OCI-LY3 (cell line): Measurements from ENCODE around the gene PTPRN2.

Experiments used
- H2AFZ ChIP-seq: fragments of 200-600, 300-600 bp; shearing (Covaris generic); 2 replicates; pipeline ENCODE4 v1.6.0; 2014; ENCODE audit warnings: antibody characterized with exemption, low read depth, low read length
- H3K27ac ChIP-seq: fragments of 200-600, 300-600 bp; sonication (generic); 2 replicates; pipeline ENCODE4 v1.5.1; 2014; ENCODE audit warnings: mild to moderate bottlenecking, low read length, moderate library complexity, mixed read lengths
- H3K27me3 ChIP-seq: fragments of 200-600, 300-600 bp; sonication (generic); 2 replicates; pipeline ENCODE4 v1.6.1; 2014; ENCODE audit warnings: low read depth, low read length, mixed read lengths
- H3K36me3 ChIP-seq: fragments of 200-600, 300-600 bp; sonication (generic); replicated peaks from 2 replicates; pipeline ENCODE3; 2014; ENCODE audit warnings: low read depth, low read length, mixed read lengths
- H3K4me1 ChIP-seq: fragments of 300-600, 200-600 bp; sonication (generic); 2 replicates; pipeline ENCODE4 v1.6.1; 2014; ENCODE audit warnings: low read length, mixed read lengths
- H3K4me2 ChIP-seq: fragments of 200-600, 300-600 bp; sonication (generic); 2 replicates; pipeline ENCODE4 v1.6.1; 2014; ENCODE audit warnings: low read length, mixed read lengths
- H3K4me3 ChIP-seq: fragments of 300-600, 200-600 bp; sonication (generic); 2 replicates; pipeline ENCODE4 v1.5.1; 2014; ENCODE audit warnings: antibody characterized with exemption, mild to moderate bottlenecking, low read length, moderate library complexity
- H3K79me2 ChIP-seq: fragments of 300-600, 200-600 bp; shearing (Covaris generic); 2 replicates; pipeline ENCODE4 v1.6.1; 2014; ENCODE audit warnings: mild to moderate bottlenecking, low read length, mixed read lengths
- H3K9ac ChIP-seq: fragments of 300-600, 200-600 bp; shearing (Covaris generic); 2 replicates; pipeline ENCODE4 v1.6.0; 2014; ENCODE audit warnings: mild to moderate bottlenecking, low read length, moderate library complexity
- H3K9me3 ChIP-seq: fragments of 200-600, 300-600 bp; shearing (Covaris generic); 2 replicates; pipeline ENCODE4 v1.6.1; 2014; ENCODE audit warnings: low read length, mixed read lengths; ENCODE audit not compliant: insufficient read depth
- H4K20me1 ChIP-seq: fragments of 200-600, 300-600 bp; sonication (generic); 2 replicates; pipeline ENCODE4 v1.6.1; 2016; ENCODE audit warnings: low read length, mixed read lengths; ENCODE audit not compliant: insufficient read depth
- EZH2phosphoT487 ChIP-seq: fragments of 200-600 bp; shearing (Covaris generic); IDR thresholded peaks from 2 replicates; pipeline ENCODE4 v1.6.1; 2018; ENCODE audit warnings: antibody characterized with exemption, mixed run types, low read depth
- TF ChIP-seq, protein P1 (sequence below): fragments of 200-600, 300-600 bp; sonication (generic); IDR thresholded peaks from 2 replicates; pipeline ENCODE4 v1.5.1; 2014; ENCODE audit warnings: antibody characterized with exemption, low read length, low read depth

Gene PTPRN2

GRCh38 chr7:157496416-157497275 lies 1091.0 kb downstream of the PTPRN2 start:
- Histone ChIP-seq H3K4me3 (no peak overlapping the region), H3K27ac (no peak overlapping the region), H3K4me2 (no peak overlapping the region), H2AFZ (no peak overlapping the region), H4K20me1 (no peaks in the 10 kb centered on the region), H3K9me3 (peaks cover 5% of the 10 kb centered on the region; the same call in 1 of the 2 replicates), H3K9ac (no peak overlapping the region), H3K36me3 (no peaks in the 10 kb centered on the region), H3K27me3 (peaks cover 18% of the 10 kb centered on the region; the same call in 1 of the 2 replicates), H3K4me1 (peaks cover 19% of the 10 kb centered on the region), H3K79me2 (no peaks in the 10 kb centered on the region)
- TF ChIP-seq EZH2phosphoT487 = no peak

DNA sequence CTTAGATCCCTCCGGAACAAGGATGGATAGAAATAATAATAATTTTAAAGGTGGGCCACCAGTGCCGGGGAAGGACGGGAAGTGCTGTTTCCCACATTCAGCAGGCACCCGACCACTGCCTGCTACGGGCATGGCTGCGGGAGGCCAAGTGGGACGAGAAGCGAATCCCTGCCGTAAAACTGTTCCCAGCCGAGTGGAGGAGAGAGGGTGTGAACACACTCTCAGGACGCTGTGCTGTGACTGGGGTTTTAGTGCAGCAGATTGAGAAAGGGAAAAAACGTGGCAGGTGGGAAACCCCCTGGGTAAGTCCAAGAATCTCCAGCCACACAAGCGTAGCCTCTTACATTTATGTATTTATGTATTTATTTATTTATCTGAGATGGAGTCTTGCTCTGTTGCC lies 1092.0 kb downstream of the PTPRN2 start:
- Histone ChIP-seq H3K4me3 (peak overlapping the region; percentile 56), H2AFZ (no peak overlapping the region), H3K4me2 (peak overlapping the region; percentile 76), H4K20me1 (no peaks in the 10 kb centered on the region), H3K36me3 (no peaks in the 10 kb centered on the region), H3K9ac (peak overlapping the region; percentile 24; the same call in 1 of the 2 replicates), H3K27me3 (peaks cover 21% of the 10 kb centered on the region; the same call in 1 of the 2 replicates), H3K9me3 (peaks cover 12% of the 10 kb centered on the region; the same call in 1 of the 2 replicates), H3K79me2 (no peaks in the 10 kb centered on the region), H3K4me1 (peaks cover 23% of the 10 kb centered on the region), H3K27ac (no peak overlapping the region)
- TF ChIP-seq, protein P1, sequence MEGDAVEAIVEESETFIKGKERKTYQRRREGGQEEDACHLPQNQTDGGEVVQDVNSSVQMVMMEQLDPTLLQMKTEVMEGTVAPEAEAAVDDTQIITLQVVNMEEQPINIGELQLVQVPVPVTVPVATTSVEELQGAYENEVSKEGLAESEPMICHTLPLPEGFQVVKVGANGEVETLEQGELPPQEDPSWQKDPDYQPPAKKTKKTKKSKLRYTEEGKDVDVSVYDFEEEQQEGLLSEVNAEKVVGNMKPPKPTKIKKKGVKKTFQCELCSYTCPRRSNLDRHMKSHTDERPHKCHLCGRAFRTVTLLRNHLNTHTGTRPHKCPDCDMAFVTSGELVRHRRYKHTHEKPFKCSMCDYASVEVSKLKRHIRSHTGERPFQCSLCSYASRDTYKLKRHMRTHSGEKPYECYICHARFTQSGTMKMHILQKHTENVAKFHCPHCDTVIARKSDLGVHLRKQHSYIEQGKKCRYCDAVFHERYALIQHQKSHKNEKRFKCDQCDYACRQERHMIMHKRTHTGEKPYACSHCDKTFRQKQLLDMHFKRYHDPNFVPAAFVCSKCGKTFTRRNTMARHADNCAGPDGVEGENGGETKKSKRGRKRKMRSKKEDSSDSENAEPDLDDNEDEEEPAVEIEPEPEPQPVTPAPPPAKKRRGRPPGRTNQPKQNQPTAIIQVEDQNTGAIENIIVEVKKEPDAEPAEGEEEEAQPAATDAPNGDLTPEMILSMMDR = no peak
- TF ChIP-seq EZH2phosphoT487 = no peak

DNA sequence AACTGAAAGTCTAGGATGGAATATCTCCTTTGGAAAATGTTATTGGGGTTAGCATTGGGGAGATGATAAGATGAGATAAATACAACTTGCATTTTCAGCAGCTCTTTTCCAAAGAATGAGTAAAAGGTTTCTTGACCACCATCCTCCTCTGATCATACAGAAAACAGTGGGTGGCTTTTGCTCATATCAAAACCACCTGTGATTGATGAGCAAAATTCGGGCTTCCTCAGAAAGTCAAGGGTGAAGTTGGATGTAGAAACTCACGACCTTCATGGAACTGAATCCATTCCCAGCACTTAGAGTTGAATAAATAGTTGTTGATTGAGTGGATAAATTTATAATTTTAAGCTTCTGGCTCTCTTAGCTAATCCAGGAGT lies 1092.5 kb downstream of the PTPRN2 start:
- peaks cover 27% of the 10 kb centered on the region for H3K4me1 ChIP-seq
- peaks cover 12% of the 10 kb centered on the region; the same call in 1 of the 2 replicates for H3K9me3 ChIP-seq
- H4K20me1 ChIP-seq = no peaks in the 10 kb centered on the region
- no peak overlapping the region for H2AFZ ChIP-seq
- H3K27me3 ChIP-seq = peaks cover 21% of the 10 kb centered on the region; the same call in 1 of the 2 replicates
- no peaks in the 10 kb centered on the region for H3K79me2 ChIP-seq
- H3K36me3 ChIP-seq = no peaks in the 10 kb centered on the region
- TF ChIP-seq, protein P1 = no peak
- no peak for TF ChIP-seq EZH2phosphoT487
- H3K27ac ChIP-seq = no peak overlapping the region
- H3K9ac ChIP-seq = peak overlapping the region; percentile 24; the same call in 1 of the 2 replicates
- H3K4me2 ChIP-seq = peak overlapping the region; percentile 76
- H3K4me3 ChIP-seq = peak overlapping the region; percentile 56

DNA sequence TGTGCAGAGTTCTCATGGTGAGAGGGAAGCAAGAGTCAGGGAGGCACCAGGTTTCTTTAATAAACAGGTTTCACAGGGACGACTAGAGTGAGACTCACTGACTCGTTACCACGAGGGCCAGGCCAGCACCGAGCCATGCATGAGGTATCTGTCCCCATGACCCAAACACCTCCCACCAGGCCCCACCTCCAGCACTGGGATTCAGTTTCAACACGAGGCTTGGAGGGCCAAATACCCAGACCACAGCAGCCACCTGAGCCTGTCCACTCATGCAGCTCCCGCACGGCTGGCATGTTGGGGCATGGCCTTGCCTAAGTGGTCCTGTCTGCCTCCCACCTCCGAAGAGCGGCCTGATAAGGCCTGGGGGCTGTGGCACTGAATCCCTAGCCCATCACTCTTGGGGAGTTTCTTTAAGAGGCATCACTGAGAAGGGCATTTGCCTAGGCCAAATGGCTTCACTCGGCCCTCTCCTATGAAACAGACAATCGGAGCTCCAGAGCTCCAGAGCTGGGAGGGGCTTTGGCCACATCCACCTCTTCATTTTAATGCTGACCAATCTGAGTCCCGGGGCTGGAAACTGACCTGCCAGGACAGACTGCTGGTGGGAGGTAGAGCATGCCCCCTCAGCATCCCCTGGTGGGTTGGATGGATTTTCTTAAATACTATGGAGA lies 1093.0 kb downstream of the PTPRN2 start:
- H3K27ac ChIP-seq = no peak overlapping the region
- no peak overlapping the region for H3K4me3 ChIP-seq
- H3K9me3 ChIP-seq = peaks cover 12% of the 10 kb centered on the region; the same call in 1 of the 2 replicates
- H3K4me1 ChIP-seq = peaks cover 32% of the 10 kb centered on the region
- no peaks in the 10 kb centered on the region for H3K36me3 ChIP-seq
- H3K79me2 ChIP-seq = no peaks in the 10 kb centered on the region
- H3K27me3 ChIP-seq = peaks cover 21% of the 10 kb centered on the region; the same call in 1 of the 2 replicates
- no peak overlapping the region for H3K9ac ChIP-seq
- no peak overlapping the region for H2AFZ ChIP-seq
- H4K20me1 ChIP-seq = no peaks in the 10 kb centered on the region
- peak overlapping the region; percentile 76; the same call in 1 of the 2 replicates for H3K4me2 ChIP-seq
- TF ChIP-seq EZH2phosphoT487 = no peak
- TF ChIP-seq, protein P1 = no peak
